Activated T-helper 9 cell treated with anti-CD3 and anti-CD28 coated beads, Interleukin-2, amount 50 U/mL, for 16 hours (primary cell): ENCODE measurements around the gene WDR37.

Source experiments
- DNase-seq: peaks from one replicate; pipeline ENCODE4 v3.0.0-alpha.2; 2020; ENCODE audit warnings: low read depth

Gene WDR37

DNA sequence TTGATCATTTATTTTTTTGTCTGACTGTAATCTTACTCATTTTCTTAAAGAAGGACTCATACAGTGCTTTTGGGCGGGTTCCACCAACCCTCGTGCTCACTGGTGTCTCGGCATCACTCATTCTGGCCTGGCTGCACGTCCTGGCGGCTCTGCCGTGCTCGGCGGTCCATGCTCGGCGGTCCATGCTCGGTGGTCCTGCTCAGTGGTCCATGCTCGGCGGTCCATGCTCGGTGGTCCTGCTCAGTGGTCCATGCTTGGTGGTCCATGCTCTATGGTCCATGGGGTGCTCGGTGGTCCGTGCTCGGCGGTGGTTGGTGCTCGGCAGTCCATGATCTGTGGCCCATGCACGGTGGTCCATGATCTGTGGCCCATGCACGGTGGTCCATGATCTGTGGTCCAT, 72.5 kb downstream of the WDR37 start:
- DNase-seq, result no peak

DNA sequence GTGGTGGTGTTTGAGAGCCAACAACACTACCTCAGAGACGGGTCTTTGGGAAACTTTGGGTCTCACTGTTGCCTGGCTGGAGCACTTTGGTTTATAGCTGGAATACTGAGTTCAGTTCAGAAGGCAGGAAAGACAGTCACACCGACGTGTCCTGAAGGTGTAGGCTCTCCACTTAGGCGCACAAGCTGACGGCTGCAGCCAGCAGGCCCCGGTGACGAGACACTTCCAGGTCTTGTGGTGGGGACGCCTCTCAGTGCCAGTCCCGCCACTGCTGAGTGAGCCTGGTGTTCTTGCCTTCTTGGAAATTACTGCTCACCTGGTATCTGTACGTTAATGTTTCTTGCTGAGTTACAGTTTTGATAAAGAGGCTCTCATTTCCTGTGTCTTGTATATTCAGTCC, 74.0 kb downstream of the WDR37 start:
- no peak for DNase-seq

DNA sequence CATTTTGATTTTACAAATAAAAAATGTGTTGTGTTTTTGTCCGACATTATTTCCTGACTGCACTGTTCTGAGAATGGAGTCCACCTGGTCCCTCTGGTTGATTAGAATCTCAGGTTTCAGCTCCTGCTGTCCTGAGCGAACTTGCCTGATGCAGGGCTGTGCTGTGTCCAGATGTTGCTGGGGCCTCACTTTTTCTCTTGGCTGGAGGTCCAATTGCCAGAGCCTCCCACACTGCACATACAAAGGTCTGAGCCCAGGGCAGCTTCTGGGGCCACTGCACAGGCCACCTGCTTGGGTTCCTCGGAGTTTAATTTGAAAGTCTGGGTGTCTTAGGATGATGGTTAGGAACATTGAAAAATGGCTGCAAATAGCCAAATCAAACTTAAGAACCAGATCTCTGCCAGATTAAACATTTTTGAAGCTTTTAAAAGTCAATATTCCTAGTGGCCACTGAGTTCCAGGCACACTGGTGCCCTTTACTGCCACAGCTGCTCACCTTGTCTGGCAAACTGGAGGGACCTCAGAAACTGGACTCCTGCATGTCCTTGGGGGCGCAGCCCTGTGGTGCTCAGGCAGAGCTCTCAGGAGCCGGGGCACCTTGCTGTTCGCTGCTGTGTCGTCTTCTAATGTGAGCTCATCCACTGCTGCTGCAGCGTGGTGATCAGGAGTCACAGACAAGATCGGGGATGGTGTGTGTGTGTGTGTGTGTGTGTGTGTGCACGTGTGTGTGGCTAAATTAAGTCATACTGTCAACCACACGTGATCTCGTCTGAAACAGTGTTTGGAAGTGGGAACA, 75.0 kb downstream of the WDR37 start:
- no peak for DNase-seq

DNA sequence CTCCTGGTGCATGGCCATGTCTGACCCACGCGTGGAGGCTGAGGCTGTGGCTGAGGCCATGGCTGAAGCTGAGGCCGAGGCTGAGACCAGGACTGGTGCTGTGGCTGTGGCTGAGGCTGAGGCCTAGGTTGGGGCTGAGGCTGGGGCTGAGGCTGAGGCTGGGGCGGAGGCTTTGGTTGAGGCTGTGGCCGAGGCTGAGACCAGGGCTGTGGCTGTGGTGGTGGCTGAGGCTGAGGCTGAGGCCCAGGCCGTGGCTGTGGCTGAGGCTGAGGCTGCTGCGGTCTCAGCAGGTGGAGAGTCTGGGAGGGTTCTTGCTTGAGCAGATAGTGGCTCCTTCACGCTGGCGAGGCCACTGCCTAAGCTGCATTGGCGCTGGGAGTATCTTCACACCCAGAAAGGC, 76.4 kb downstream of the WDR37 start:
- no peak for DNase-seq

DNA sequence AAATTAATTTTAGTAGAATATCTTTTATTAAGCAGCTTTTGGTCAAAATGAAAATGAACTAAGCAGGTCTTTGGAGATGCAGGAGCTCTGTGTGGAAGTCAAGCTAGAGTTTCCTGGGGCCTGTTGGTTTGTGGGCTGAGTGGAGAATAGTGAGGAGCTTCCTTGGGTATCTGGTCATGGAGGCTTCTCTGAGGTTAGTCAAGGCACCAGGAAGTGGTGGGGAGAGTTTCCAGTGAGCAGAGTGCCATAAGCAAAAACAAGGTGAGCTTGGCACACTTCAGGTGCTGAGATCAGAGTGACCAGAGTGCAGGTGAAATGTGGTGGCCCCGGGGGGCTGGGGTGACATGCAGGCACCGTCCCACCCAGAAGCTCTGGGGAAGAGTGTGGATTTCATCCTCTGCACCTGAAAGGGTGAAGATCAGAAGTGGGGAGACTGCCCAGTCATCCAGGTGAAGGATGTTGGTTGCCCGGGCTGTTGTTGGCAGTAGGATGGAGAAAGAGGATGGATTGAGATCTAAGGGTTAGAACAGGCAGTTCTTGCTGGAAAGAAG, 77.4 kb downstream of the WDR37 start:
- DNase-seq, result no peak

DNA sequence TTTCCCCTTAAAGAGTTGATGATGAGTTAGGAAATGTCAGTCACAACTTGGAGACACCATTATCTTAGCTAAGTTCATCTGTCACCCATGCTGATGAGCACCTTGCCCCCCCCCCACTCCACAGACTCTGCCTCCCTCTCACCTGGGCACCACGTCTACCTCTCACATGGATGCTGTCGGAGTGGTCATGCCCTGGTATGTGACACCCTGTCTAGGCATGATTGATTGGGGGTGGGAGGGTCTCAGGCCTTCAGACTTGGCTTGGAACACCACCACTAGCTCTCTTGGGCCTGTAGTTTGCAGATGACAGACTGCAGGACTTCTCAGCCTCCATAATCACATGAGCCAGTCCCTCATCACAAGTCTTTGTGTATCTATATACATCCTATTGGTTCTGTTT, 78.0 kb downstream of the WDR37 start:
- DNase-seq, result no peak

DNA sequence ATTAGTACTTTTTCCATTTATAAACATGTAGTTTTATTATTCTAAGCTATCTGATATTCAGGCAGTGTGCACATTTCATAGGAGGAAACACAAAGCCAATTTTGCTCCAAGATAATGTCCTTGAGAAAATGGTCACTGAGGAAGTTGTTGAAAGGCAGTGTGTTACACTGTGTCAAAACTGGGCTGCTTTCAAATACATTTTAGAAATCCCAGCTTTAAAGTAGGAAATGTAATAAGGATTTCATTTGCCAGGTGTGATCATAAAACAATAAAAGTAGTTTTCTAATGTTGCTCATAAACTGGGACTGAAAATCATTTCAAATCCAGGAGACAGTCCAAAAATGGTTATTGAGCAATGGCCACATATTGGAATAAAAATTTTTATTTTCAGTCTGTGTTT, 80.1 kb downstream of the WDR37 start:
- no peak for DNase-seq

DNA sequence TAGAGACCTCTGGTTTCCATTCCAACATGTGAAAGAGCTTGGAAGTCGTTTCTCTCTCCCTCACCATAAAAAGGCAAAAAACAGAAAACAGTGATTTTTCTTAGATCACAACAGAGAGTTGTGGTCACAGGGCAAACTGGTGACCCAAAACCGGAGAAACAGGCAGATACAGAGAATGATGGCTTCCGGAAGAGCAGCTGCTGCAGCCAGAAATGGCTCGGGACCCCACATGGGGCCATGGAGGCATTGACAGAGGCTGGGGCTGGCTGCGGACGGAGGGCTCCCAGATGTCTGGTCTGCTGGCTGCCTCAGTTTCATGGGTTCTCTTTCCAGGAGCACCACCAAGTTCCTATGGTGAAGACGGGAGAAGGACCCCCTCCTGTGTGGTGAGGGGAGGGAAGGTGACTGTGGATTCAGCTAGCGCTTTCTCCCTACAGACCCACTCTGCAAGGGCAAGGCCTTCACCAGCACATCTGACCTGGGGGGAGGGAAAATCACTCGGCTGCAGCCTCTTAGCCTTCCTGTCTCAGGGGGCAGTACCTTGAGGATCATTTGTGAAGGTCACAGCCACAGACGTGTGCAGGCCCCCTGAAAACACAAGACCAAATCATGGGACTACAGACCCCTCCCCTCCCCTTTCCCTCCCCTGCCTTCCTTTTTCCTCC, 81.4 kb downstream of the WDR37 start:
- no peak for DNase-seq

DNA sequence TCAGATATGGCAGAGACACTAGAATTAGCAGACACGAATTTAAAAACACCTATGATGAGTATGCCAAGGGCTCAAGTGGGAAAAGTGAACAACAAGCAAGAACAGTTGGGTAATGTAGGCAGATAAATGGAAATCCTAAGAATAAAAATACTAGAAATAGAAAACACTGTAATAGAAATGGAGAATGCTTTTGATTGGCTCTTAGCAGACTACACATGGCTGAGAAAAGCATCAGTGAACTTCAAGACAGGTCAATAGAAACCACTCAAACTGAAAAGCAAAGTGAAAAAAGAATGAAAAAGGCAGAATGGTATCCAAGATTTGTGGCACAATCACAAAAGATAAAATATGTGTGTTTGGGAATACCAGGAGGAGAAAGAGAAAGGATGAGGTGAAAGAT, 82.3 kb downstream of the WDR37 start:
- DNase-seq, result no peak

DNA sequence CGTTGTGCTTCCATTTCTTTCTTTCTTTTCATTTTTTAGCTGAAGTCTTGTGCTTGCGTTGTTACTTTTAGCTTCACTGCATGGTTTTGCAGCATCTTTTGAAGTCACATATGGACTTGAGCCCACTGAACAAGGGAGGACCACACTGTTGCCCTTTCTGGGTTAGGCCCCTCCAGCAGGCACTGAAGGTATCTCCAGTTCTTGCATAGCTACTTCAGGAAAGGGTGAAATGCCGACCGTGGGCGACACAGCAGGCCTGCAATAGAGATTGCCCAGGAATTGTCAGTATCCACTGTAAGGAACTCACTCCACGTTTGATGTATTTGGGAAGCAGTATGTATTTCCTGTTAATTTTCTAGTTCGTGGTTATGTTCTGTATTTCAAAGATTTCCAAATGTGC, 85.1 kb downstream of the WDR37 start:
- no peak for DNase-seq

DNA sequence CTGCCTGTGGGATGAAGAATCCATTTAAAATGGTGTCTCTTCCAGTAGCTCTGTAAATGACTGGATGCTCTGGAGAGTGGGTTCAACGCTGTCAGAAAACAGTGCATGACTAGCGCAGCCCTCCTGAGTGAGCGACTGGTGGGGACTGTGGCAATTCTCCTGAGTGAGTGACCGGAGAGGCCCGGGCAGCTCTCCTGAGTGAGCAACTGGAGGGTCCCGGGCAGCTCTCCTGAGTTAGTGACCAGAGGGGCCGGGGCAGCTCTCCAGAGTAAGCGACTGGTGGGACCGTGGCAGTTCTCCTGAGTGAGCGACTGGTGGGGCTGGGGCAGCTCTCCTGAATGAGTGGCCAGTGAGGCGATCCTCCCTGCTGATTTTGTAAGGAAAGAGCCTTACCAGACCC, 85.5 kb downstream of the WDR37 start:
- DNase-seq, result no peak

DNA sequence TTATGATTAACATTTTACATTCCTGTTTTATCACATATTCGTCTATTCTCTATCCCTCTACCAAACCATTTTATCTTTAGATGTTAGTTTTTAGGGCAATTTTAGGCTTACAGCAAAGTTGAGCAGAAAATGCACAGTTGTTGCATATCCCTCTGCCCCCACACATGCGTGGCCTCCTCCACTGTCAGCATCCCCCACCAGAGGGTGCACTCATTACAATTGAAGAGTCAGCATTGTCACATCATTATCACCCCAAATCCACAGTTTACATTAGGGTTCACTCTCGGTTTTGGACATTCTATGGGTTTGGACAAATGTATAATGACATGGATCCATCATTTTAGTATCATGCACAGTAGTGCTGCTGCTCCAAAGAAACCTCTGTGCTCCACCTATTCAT, 86.4 kb downstream of the WDR37 start:
- no peak for DNase-seq

DNA sequence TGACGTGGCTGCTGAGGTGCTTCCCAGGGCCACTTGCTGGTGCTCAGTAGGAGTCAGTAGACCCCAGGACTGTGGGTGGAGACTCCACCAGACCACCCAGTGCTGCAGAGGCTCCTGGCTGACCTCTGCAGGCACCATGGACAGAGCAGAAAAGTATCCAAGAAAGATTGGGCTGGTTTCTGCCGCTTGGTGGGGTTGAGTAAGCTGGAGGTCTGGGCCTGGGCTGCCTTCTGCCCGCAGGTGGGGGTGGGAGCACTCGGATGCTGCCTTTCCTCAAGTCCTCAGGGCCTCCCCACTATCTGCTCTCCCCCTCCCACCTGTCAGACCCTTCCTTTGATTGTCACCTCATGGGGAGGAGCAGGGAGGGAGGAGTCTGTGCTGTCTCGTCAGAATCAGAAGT, 91.6 kb downstream of the WDR37 start:
- DNase-seq, result no peak

DNA sequence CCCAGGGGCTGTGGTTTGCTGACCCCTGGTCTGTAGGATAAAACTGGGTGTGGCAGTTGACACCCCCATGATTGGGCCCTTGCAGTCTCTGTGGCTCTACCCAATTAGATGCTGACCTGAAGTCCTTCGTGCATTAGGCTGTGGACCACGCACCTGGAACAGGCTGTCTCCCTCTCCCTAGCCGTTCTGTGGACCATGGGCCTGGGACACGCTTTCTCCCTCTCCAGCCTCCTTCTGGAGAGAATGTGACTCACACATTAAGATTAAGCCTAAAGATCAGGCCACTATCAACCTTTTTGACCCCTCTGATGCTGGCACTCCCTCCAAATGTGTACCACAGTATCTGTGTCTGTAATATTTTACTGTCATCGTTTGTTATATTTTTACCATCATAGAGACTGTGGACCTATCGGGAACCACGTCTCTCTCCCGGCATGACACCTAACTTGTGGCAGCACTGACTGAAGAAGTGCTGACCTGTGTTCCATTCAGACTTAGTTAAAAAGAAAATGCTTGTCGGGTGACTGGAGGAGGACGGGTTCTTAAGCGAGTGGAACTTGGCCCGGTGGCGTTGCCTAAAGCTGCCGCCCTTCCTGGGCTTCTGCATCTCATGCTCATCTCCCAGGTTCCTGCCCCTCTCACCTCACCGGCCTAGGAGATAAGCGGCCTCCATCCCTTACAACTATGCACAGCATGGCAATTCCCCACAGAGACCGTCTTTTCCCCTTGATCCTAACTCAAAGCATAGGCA, 92.8 kb downstream of the WDR37 start:
- DNase-seq, result no peak

DNA sequence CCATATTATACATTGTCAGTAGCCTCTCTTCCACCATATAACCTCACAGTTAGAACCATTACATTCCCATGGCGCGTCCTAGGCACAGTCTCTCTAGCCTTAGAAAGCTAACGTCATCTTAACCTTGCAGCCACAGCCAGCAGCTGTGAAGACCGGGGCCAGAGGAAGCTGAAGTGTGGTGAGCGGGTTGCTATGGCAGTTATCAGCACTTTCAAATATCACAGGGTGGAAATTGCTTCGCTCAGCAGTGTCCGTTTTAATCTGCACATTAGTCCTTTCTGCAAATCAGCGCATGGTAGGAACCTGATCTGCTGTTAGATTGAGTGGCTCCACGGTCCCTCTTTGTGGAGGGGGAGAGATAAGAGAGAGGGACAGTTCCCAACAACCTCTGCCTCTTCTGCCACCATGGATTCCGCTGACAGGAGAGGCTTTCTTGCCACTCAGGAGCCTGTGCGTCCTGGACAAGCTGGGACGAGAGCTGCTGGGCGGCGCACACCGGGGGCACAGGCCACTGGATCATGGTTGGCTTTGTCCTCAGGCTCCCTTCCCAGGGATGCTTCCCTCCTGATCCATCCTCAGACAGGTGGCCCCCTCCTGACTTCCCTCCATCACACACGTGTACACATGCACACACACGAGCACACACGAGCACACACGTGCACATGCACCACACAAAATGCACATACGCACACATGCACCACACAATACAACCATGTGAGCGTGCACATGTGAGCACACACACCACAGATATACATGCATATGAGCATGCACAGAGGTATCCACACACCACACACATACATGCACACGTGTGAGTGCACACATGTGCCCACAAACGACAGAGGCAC, 93.8 kb downstream of the WDR37 start:
- DNase-seq, result no peak

DNA sequence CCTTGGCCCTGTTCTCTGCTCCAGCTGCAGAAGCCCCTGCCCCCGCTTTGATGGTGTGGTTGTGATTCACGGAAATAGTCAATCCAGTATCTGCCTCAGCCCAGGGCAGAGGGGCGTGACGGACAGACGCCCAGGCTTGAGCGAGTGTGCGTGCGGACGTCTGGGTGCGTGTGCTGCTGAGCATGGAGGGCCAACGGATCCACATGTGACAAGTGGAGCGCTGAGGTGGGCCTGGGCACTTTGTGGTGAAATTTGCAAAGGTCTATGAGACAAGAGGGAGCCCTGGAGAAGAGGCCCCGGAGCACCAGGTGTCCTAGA, 94.4 kb downstream of the WDR37 start:
- no peak for DNase-seq

DNA sequence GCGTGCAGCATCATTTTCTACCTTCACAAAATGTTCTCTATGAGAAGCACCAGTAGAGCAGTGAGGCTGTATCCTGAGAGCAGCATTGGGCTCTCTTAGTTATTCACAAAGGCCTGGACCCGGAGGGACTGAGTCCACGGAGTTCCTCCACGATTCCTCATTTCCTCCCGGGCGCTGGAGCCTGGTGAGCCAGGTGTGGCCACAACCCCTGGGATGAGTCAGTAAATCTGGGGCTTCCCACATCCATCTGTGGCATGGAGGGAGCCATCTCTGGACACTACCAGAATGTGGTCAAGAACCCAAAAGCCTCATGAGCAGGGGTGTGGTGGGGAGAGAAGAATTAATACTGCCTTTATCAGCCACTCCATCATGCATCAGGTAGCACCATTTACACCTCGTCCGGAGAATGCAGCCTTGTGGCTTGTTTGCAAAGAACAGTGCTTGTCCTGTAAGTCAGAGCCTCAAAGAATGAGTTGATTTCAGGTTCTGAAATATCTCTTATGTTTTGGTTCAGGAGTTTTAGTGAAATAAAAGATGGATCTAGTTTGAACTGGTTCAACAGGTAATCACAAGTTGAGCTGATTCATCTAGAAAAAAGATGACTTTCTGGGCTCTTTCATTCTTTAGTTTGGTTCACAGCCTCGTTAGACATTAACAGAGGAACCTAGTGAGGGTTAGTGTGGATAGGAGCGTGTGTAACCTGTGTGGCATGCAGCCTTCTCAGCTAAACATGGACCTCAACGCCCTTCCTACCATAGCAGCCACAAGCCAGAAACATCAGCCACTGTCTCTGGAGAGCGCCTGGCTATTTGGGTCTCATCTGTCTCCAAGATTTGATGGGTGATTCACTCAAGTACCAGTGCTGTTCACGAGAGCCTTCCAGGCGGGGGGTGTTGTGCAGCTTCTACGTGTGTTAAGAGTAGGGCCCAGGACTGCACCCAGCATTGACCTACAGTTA, 95.2 kb downstream of the WDR37 start:
- no peak for DNase-seq

DNA sequence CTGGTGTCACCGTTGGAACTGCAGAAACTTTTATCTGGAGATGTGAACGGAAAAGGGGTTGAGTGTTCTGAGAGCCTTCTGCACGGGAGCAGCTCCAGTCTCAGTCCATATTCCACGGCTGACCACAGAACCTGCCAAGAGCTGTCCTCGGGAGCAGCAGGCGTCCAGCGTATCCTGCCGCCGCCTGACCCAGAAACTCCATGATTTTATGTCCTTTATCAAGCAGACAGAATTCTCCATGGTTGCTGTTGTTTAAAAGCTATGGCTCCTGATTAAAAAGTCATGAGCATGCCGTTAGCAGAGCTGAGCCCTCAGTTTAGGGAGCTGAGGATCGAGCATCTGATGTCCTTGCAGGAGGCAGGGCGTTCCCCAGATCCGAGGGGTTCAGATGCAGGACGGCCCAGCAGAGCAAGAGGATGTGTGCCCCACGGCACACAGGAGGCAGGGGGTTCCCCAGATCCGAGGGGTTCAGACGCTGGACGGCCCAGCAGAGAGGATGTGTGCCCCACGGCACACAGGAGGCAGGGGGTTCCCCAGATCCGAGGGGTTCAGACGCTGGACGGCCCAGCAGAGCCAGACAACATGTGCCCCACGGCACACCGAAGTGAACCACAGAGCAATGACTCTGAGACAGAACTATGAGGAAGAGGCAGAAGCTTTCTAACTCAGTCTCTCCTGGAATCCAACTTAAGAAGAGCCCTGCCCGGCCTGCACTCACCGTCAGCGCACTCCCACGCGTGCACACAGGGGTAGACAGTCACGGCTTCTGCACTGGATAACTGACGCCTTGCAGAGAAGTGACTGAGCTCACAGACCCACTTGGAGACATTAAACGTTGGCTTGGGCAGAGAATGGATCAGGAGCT, 96.4 kb downstream of the WDR37 start:
- DNase-seq, result no peak

DNA sequence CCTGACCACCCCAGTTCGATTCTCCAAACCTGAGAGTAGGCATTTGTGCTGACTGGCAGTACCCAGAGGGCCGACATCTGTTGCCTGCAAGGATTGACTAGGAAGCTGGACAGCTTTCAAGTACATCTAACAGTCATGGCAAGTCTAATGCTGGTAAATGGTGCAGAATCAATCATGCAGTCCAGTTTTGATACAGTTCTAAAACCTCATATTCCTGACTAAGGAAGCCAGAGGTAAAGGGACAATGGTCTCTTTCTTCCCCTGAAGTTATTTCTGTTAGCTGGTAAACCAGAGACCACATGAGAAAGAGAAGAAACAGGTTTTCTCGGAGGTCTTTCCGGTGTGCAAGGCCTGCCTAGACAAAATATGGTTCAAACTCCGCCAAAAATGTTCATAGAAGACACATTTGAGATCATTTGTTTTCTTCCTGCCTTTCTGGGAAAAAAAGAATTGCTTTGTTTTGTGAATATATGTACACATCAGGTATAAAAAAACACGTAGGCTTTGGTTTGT, 97.1 kb downstream of the WDR37 start:
- no peak for DNase-seq
